ENCODE results near the gene SENP8.

DNA sequence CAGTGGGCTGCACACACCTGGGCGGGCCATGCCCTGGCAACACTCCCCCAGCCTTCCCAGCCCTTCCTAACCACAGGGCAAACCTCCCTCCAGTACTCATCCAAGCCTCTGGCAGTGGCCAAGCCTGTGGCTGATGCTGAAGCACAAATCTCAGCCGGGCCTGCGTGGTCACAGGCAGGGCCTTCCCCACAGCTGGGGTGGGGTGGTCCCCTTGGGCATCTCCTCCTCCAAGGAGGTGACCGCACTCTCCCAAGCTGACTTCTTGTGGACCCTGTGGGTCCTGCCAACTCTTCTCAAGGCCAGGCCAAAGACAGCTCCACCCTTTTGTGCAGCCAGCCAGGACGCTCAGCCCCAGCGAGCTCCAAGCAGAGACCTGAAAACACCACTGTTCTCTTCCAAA, 58.0 kb downstream of the SENP8 start:
- TF ChIP-seq EP300 (IDR thresholded peaks at IDR 0.05; ENCODE audit: borderline replicate concordance) (no peak), REST (IDR thresholded peaks at IDR 0.05; ENCODE audit: low read depth) (no peak), MAX (IDR thresholded peaks at IDR 0.05) (no peak), FOXM1 (IDR thresholded peaks at IDR 0.05; ENCODE audit: borderline replicate concordance, low read depth) (no peak), CREB1 (IDR thresholded peaks at IDR 0.05; ENCODE audit: low read depth) (no peak), TEAD4 (IDR thresholded peaks at IDR 0.05) (no peak)

All from Ishikawa (cell line).